ENCODE measurements around the gene ANK3.

- TF ChIP-seq EZH2 (IDR thresholded peaks at IDR 0.05; ENCODE audit: borderline replicate concordance, low read depth, low read length, severe bottlenecking) (no peak), CTCF (IDR thresholded peaks at IDR 0.05; ENCODE audit: extremely low read depth in 1 of 2, insufficient read depth in 1 of 2, low read depth in 1 of 2, low read length in 2 of 2) (no peak)
Observed at GRCh38 chr10:60384708-60385398, 4.8 kb downstream of the ANK3 start.
